Measurements from ENCODE around the gene IL17D. TPM values are rescaled to one million over a fixed set of nuclear protein-coding genes. Genes with fewer than 3 reads are reported as not detected.

The IL17D gene
- total RNA-seq, 1 experiment from 2014 or later = 2.2 TPM

DNA sequence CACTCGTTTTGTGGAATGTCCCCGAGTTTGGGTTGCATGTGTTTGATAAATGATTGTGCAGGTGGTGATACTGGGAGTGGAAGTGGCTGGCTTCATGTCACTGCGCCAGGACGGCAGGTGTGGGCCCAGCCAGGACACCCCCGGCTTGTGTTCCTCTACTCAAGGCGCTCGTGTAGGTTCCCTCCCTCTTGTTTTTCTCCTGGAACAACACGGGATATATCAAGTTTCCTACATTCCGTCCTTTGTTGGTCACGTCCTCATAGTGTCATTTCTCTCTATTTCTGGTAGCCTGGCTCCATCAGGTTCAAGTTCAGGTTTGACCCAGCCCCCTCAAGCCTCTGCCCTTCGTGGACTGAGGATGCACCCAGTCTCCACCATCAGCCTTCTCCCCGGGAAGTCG, 16.3 kb downstream of the IL17D start:
- BruUV-seq (replicated peaks) = no TSS peak
- TF ChIP-seq, protein P1, sequence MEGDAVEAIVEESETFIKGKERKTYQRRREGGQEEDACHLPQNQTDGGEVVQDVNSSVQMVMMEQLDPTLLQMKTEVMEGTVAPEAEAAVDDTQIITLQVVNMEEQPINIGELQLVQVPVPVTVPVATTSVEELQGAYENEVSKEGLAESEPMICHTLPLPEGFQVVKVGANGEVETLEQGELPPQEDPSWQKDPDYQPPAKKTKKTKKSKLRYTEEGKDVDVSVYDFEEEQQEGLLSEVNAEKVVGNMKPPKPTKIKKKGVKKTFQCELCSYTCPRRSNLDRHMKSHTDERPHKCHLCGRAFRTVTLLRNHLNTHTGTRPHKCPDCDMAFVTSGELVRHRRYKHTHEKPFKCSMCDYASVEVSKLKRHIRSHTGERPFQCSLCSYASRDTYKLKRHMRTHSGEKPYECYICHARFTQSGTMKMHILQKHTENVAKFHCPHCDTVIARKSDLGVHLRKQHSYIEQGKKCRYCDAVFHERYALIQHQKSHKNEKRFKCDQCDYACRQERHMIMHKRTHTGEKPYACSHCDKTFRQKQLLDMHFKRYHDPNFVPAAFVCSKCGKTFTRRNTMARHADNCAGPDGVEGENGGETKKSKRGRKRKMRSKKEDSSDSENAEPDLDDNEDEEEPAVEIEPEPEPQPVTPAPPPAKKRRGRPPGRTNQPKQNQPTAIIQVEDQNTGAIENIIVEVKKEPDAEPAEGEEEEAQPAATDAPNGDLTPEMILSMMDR (IDR thresholded peaks at IDR 0.05; ENCODE audit: insufficient read depth in 1 of 2, low read depth in 1 of 2, low read length in 1 of 2, severe bottlenecking in 1 of 2, unreplicated experiment in 1 of 2) = no peak
- no peak for DNase-seq
- H3K36me3 Mint-ChIP-seq (ENCODE audit: insufficient read depth, unreplicated experiment) = no peaks in the 10 kb centered on the region
- intact Hi-C loops (cut with micrococcal nuclease; ENCODE audit: unreplicated experiment) = no loop called here
- H3K4me1 ChIP-seq = peaks cover 8% of the 10 kb centered on the region; the same call in 1 of the 2 replicates
- no peak overlapping the region for H3K4me3 Mint-ChIP-seq (ENCODE audit: unreplicated experiment)
- no peaks in the 10 kb centered on the region for H3K27me3 Mint-ChIP-seq (ENCODE audit: insufficient read depth, unreplicated experiment)
- H3K9me3 ChIP-seq = no peaks in the 10 kb centered on the region
- no peak overlapping the region for H3K27ac Mint-ChIP-seq (ENCODE audit: unreplicated experiment)
- no peaks in the 10 kb centered on the region for H3K9me3 Mint-ChIP-seq (ENCODE audit: unreplicated experiment)
- H3K27me3 ChIP-seq (replicated peaks; ENCODE audit: control insufficient read depth, insufficient read depth, low read length) = no peaks in the 10 kb centered on the region
- POLR2A ChIA-PET = no interaction called here
- H3K36me3 ChIP-seq (ENCODE audit: control insufficient read depth, insufficient read depth, low read length) = no peaks in the 10 kb centered on the region
- no peaks in the 10 kb centered on the region for H3K4me1 Mint-ChIP-seq (ENCODE audit: low read depth, unreplicated experiment)
- no peak overlapping the region for H3K4me3 ChIP-seq (ENCODE audit: low read depth, low read length)
- CTCF ChIA-PET = no interaction called here

DNA sequence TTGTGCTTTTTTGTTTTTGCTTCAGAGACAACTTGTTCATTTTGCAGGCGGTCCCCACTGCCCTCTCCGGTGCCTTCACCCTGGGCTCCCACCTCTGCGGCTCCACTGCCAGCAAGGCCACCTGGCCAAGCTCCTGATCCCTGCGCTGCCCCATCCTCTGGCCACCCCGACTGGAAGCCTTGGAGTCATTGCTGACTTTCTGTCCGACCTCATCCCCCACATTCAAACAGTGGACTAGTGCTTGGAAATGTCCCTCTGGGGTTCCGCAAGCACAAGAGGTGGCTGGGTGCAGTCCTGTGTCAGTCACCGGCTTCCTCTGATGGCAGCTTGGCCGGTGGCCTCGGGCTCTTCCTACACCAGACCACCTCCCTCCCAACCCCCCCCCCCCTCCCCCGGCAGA, 17.0 kb downstream of the IL17D start:
- ChIA-PET CTCF (no interaction called here), POLR2A (no interaction called here)
- Histone ChIP-seq H3K4me3 (ENCODE audit: low read depth, low read length) (no peak overlapping the region), H3K9me3 (no peaks in the 10 kb centered on the region), H3K36me3 (ENCODE audit: control insufficient read depth, insufficient read depth, low read length) (no peaks in the 10 kb centered on the region), H3K27me3 (replicated peaks; ENCODE audit: control insufficient read depth, insufficient read depth, low read length) (no peaks in the 10 kb centered on the region), H3K4me1 (peaks cover 8% of the 10 kb centered on the region; the same call in 1 of the 2 replicates)
- intact Hi-C loops (cut with micrococcal nuclease; ENCODE audit: unreplicated experiment) = no loop called here
- no TSS peak for BruUV-seq (replicated peaks)
- Mint-ChIP-seq H3K4me1 (ENCODE audit: low read depth, unreplicated experiment) (no peaks in the 10 kb centered on the region), H3K27me3 (ENCODE audit: insufficient read depth, unreplicated experiment) (no peaks in the 10 kb centered on the region), H3K36me3 (ENCODE audit: insufficient read depth, unreplicated experiment) (no peaks in the 10 kb centered on the region), H3K4me3 (ENCODE audit: unreplicated experiment) (no peak overlapping the region), H3K27ac (ENCODE audit: unreplicated experiment) (no peak overlapping the region), H3K9me3 (ENCODE audit: unreplicated experiment) (no peaks in the 10 kb centered on the region)
- TF ChIP-seq, protein P1 (IDR thresholded peaks at IDR 0.05; ENCODE audit: insufficient read depth in 1 of 2, low read depth in 1 of 2, low read length in 1 of 2, severe bottlenecking in 1 of 2, unreplicated experiment in 1 of 2) = no peak
- DNase-seq = no peak

DNA sequence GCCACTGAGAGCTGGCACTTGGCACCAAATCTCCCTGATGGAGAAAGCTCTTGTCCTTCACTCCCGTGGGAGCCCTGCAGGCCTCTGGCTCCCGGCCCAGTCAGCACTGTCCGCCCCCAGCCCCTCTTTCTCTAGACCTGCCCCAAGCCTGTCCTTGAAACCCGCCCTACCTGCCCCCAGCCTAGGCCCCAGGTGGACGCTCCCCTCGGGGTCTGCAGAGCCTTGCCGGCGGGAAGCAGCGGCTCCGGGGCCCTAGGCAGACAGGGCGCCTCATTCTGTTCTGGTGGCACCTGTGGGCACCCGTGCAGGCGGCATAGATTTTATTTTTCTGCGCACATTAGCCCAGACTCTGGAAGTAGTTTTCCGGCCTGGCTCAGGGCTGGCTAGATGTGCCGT, 17.6 kb downstream of the IL17D start:
- Mint-ChIP-seq H3K9me3 (ENCODE audit: unreplicated experiment) (no peaks in the 10 kb centered on the region), H3K36me3 (ENCODE audit: insufficient read depth, unreplicated experiment) (no peaks in the 10 kb centered on the region), H3K4me3 (ENCODE audit: unreplicated experiment) (no peak overlapping the region), H3K27ac (ENCODE audit: unreplicated experiment) (no peak overlapping the region), H3K4me1 (ENCODE audit: low read depth, unreplicated experiment) (no peaks in the 10 kb centered on the region), H3K27me3 (ENCODE audit: insufficient read depth, unreplicated experiment) (no peaks in the 10 kb centered on the region)
- DNase-seq = no peak
- Histone ChIP-seq H3K4me1 (peaks cover 8% of the 10 kb centered on the region; the same call in 1 of the 2 replicates), H3K36me3 (ENCODE audit: control insufficient read depth, insufficient read depth, low read length) (no peaks in the 10 kb centered on the region), H3K9me3 (no peaks in the 10 kb centered on the region), H3K4me3 (ENCODE audit: low read depth, low read length) (no peak overlapping the region), H3K27me3 (replicated peaks; ENCODE audit: control insufficient read depth, insufficient read depth, low read length) (no peaks in the 10 kb centered on the region)
- TF ChIP-seq, protein P1 (IDR thresholded peaks at IDR 0.05; ENCODE audit: insufficient read depth in 1 of 2, low read depth in 1 of 2, low read length in 1 of 2, severe bottlenecking in 1 of 2, unreplicated experiment in 1 of 2) = no peak
- CTCF ChIA-PET = no interaction called here
- BruUV-seq (replicated peaks) = no TSS peak
- intact Hi-C loops (cut with micrococcal nuclease; ENCODE audit: unreplicated experiment) = no loop called here
- POLR2A ChIA-PET = no interaction called here

Measured in Caco-2 (cell line).